GM06990 (cell line): ENCODE measurements around the gene C1orf198.

Experiments
- DNase-seq: peaks from one replicate; pipeline ENCODE4 v3.0.0-alpha.2; 2011; ENCODE audit not compliant: insufficient read length; ENCODE audit errors: extremely low read depth
- H3K27me3 ChIP-seq: replicated peaks from 2 replicates; pipeline ENCODE4 v1.6.0; 2011; ENCODE audit warnings: low read length; ENCODE audit not compliant: control insufficient read depth, insufficient read depth
- H3K36me3 ChIP-seq: 2 replicates; pipeline ENCODE4 v1.5.1; 2011; ENCODE audit warnings: low read length; ENCODE audit not compliant: control insufficient read depth, insufficient read depth
- H3K4me3 ChIP-seq: replicated peaks from 2 replicates; pipeline ENCODE4 v1.5.1; 2011; ENCODE audit warnings: low read depth, mild to moderate bottlenecking, control low read depth, low read length
- TF ChIP-seq, protein P1 (sequence below): IDR thresholded peaks from 2 replicates; pipeline ENCODE4 v1.5.1; 2011; ENCODE audit warnings: low read length, control low read depth, mild to moderate bottlenecking, inconsistent platforms; ENCODE audit not compliant: insufficient read depth, poor library complexity, severe bottlenecking

C1orf198 gene

GRCh38 chr1:230902349-230902923, 34.1 kb upstream of the C1orf198 start:
- H3K36me3 ChIP-seq, result peaks cover 3% of the 10 kb centered on the region
- TF ChIP-seq, protein P1, sequence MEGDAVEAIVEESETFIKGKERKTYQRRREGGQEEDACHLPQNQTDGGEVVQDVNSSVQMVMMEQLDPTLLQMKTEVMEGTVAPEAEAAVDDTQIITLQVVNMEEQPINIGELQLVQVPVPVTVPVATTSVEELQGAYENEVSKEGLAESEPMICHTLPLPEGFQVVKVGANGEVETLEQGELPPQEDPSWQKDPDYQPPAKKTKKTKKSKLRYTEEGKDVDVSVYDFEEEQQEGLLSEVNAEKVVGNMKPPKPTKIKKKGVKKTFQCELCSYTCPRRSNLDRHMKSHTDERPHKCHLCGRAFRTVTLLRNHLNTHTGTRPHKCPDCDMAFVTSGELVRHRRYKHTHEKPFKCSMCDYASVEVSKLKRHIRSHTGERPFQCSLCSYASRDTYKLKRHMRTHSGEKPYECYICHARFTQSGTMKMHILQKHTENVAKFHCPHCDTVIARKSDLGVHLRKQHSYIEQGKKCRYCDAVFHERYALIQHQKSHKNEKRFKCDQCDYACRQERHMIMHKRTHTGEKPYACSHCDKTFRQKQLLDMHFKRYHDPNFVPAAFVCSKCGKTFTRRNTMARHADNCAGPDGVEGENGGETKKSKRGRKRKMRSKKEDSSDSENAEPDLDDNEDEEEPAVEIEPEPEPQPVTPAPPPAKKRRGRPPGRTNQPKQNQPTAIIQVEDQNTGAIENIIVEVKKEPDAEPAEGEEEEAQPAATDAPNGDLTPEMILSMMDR, result no peak
- no peaks in the 10 kb centered on the region for H3K27me3 ChIP-seq
- no peak for DNase-seq
- H3K4me3 ChIP-seq, result no peak overlapping the region

DNA sequence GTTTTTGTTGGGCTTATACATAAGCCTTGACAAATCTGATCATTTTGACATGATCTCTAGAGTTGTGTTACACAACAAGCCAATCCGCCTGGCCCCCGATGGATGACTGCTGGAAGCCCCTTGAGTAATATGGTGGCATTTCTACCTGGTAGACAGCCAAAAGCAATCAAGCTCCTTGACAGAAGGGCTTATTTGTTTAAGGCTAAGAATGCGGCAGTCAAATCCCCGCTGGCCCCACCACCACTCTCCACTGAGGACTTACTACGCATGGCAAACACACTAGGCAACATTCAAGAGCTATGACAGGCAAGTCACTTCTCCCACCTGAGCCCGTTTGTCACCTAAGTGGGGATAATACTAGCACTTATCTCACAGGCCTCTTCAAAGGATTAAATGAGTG, 33.4 kb upstream of the C1orf198 start:
- Histone ChIP-seq H3K27me3 (no peaks in the 10 kb centered on the region), H3K36me3 (peaks cover 3% of the 10 kb centered on the region), H3K4me3 (no peak overlapping the region)
- no peak for DNase-seq
- TF ChIP-seq, protein P1, result no peak

GRCh38 chr1:230900984-230901383, 32.7 kb upstream of the C1orf198 start:
- peaks cover 3% of the 10 kb centered on the region for H3K36me3 ChIP-seq
- TF ChIP-seq, protein P1, result no peak

DNA sequence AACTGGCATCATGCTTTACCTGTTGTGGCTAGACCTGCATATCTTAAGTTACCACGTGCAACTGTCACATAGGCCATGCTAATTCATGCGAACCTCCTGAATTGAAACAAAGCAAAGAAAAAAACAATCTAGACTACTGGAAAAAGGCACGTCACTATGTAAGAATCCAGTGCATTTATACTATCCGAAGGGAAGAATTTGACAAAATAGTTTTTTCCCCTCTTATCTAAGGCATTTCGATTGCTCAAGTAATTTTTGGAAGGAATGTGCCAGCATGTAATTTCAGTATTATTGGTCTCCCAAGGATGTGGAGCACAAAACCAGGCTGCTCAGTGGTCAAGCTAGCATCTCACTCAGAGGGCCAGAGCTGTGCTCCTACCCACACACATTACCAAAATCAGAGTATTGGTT, 31.5 kb upstream of the C1orf198 start:
- Histone ChIP-seq H3K27me3 (no peaks in the 10 kb centered on the region), H3K4me3 (no peak overlapping the region), H3K36me3 (no peaks in the 10 kb centered on the region)
- TF ChIP-seq, protein P1, result no peak
- DNase-seq, result no peak

More at GRCh38 chr1:230900984-230901383, 32.7 kb upstream of the C1orf198 start:
- DNase-seq, result no peak
- Histone ChIP-seq H3K27me3 (no peaks in the 10 kb centered on the region), H3K4me3 (no peak overlapping the region)

- no peak for DNase-seq
- Histone ChIP-seq H3K36me3 (no peaks in the 10 kb centered on the region), H3K27me3 (no peaks in the 10 kb centered on the region), H3K4me3 (no peak overlapping the region)
- TF ChIP-seq, protein P1, result no peak
Measured at GRCh38 chr1:230898748-230899147, 30.4 kb upstream of the C1orf198 start.

DNA sequence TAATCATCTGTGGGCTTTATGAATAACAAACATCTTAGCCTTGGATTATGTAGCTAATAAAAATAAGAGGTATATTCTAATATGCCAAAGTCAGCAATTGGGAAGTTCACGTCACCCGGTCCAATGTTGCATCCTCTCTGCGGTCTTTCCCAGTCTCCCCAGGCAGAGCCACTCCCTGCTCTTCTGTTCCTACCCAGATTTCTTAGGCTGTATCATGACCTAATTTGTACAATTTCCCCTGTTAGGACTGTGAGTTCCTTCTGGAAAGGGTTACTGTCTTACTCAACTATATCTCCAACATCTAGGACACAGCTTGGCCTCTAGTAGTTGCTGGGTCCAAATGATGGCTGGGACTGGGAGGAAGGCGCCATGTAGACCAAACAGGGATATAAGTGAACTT, 29.8 kb upstream of the C1orf198 start:
- H3K36me3 ChIP-seq, result no peaks in the 10 kb centered on the region

More for the DNA sequence above, 29.8 kb upstream of the C1orf198 start:
- Histone ChIP-seq H3K27me3 (no peaks in the 10 kb centered on the region), H3K4me3 (no peak overlapping the region)
- no peak for DNase-seq
- TF ChIP-seq, protein P1, result no peak
